ENCODE measurements around the gene HCRTR1. TPM values are rescaled to one million over a fixed set of nuclear protein-coding genes. Genes with fewer than 3 reads are reported as not detected.

Gene HCRTR1
- total RNA-seq, 1 donor from 2014 or later: not detected

DNA sequence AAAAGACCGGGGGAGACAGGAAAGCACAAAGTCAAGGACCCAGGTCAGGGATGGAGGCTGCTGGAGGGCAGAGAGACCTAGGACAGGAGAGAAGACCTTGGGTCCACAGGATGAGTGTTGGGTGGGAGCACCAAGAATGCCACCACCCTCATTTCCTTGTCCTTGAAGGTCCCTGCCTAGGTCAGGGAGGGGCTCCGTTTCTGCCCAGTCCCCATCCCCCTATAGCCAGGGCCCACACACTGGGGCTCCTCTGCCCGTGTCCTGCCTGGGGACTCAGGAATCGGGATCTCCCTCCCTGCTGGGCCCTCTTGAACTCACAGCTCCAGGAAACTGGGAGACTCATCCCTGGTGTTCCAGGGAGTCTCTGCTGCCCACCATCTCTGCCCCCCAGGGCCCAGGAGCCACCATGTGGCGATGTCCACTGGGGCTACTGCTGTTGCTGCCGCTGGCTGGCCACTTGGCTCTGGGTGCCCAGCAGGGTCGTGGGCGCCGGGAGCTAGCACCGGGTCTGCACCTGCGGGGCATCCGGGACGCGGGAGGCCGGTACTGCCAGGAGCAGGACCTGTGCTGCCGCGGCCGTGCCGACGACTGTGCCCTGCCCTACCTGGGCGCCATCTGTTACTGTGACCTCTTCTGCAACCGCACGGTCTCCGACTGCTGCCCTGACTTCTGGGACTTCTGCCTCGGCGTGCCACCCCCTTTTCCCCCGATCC is 40.6 kb upstream of the HCRTR1 start:
- Mint-ChIP-seq H3K27ac (ENCODE audit: unreplicated experiment) (no peak overlapping the region), H3K9me3 (ENCODE audit: unreplicated experiment) (peaks cover 3% of the 10 kb centered on the region), H3K36me3 (ENCODE audit: unreplicated experiment) (no peaks in the 10 kb centered on the region), H3K4me3 (ENCODE audit: unreplicated experiment) (no peak overlapping the region), H3K4me1 (ENCODE audit: low read depth, unreplicated experiment) (peaks cover 12% of the 10 kb centered on the region), H3K27me3 (ENCODE audit: unreplicated experiment) (peaks cover 2% of the 10 kb centered on the region)
- TF ChIP-seq, protein P1, sequence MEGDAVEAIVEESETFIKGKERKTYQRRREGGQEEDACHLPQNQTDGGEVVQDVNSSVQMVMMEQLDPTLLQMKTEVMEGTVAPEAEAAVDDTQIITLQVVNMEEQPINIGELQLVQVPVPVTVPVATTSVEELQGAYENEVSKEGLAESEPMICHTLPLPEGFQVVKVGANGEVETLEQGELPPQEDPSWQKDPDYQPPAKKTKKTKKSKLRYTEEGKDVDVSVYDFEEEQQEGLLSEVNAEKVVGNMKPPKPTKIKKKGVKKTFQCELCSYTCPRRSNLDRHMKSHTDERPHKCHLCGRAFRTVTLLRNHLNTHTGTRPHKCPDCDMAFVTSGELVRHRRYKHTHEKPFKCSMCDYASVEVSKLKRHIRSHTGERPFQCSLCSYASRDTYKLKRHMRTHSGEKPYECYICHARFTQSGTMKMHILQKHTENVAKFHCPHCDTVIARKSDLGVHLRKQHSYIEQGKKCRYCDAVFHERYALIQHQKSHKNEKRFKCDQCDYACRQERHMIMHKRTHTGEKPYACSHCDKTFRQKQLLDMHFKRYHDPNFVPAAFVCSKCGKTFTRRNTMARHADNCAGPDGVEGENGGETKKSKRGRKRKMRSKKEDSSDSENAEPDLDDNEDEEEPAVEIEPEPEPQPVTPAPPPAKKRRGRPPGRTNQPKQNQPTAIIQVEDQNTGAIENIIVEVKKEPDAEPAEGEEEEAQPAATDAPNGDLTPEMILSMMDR (IDR thresholded peaks at IDR 0.05; ENCODE audit: partially characterized antibody, unreplicated experiment): no peak
- DNase-seq: no peak

DNA sequence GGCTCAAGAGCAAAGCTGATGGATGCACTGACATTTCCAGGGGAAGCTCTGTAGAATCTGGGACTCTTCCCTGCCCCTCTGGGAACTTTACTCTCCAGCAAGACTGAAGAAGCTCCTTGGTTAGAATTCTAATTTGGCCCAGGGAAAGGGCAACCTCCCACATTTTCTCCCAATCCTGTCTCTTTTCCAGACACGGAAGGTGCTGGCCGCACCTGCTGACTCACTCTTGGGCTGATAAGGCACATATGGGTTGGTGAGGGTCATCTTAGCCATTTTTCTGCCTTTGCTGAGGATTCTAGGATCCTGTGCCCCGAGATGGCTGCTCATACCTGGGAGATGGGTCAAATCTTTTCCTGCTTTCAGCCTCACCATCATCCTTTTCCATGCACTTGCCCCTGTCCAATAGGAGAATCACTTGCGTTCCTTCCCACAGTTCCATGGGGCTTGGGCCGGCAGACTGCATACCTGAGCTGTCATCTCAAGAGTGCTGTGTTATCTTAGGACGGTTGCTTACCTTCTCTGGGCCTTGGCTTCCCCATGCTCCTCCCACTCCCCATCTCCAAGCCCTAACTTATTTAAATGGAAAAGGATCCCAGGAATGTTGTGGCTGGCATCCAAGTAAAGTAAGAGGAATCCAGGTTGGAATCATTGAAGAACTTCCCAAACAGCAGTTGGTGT is 39.8 kb upstream of the HCRTR1 start:
- no peaks in the 10 kb centered on the region for H3K36me3 Mint-ChIP-seq (ENCODE audit: unreplicated experiment)
- no peak overlapping the region for H3K4me3 Mint-ChIP-seq (ENCODE audit: unreplicated experiment)
- no peak for DNase-seq
- no peak overlapping the region for H3K27ac Mint-ChIP-seq (ENCODE audit: unreplicated experiment)
- H3K4me1 Mint-ChIP-seq (ENCODE audit: low read depth, unreplicated experiment): peaks cover 12% of the 10 kb centered on the region
- H3K9me3 Mint-ChIP-seq (ENCODE audit: unreplicated experiment): peaks cover 3% of the 10 kb centered on the region
- TF ChIP-seq, protein P1 (IDR thresholded peaks at IDR 0.05; ENCODE audit: partially characterized antibody, unreplicated experiment): no peak
- peaks cover 8% of the 10 kb centered on the region for H3K27me3 Mint-ChIP-seq (ENCODE audit: unreplicated experiment)

DNA sequence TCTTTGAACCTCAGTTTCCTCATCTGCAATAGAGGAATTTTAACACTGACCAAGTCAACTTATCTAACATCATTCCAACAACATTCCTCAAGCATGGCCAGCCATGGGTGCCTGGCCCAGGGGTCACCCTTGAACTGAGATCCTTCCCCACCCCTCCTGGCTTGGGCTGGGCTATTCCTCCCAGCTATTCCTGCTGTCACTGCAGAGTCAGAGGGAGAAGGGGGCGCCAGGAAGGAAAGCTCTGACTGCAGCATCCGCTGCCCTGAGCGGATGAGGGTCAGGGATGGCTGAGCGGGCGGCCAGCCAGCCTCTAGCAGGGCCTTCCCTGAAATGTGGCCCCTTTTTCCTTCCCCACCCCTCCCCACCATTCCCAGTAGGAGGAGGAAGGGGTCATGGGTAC is 38.1 kb upstream of the HCRTR1 start:
- no peak overlapping the region for H3K27ac Mint-ChIP-seq (ENCODE audit: unreplicated experiment)
- no peak overlapping the region for H3K4me3 Mint-ChIP-seq (ENCODE audit: unreplicated experiment)

DNA sequence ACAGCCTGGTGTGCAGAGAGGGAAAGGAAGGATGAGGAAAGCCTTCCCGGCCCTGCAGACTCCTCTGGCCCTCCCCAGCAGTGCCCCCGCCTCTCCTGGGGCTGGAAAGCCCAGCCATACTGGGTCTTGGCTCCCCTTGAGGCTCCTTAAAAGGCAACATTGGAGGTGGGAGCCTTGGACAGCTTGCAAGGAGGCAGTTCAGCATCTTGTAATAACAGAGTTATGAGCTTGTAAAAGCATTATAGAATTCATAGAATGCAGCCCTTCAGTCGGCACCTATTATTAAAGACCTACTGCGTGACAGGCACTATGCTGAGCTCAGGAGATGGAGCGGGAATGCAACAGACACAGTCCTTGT is 37.0 kb upstream of the HCRTR1 start:
- H3K4me1 Mint-ChIP-seq (ENCODE audit: low read depth, unreplicated experiment): peaks cover 7% of the 10 kb centered on the region
- TF ChIP-seq, protein P1 (IDR thresholded peaks at IDR 0.05; ENCODE audit: partially characterized antibody, unreplicated experiment): no peak
- no peak for DNase-seq
- no peak overlapping the region for H3K4me3 Mint-ChIP-seq (ENCODE audit: unreplicated experiment)
- peaks cover 3% of the 10 kb centered on the region for H3K9me3 Mint-ChIP-seq (ENCODE audit: unreplicated experiment)
- H3K27ac Mint-ChIP-seq (ENCODE audit: unreplicated experiment): no peak overlapping the region
- peaks cover 11% of the 10 kb centered on the region for H3K27me3 Mint-ChIP-seq (ENCODE audit: unreplicated experiment)
- no peaks in the 10 kb centered on the region for H3K36me3 Mint-ChIP-seq (ENCODE audit: unreplicated experiment)

More for the DNA sequence above, 38.1 kb upstream of the HCRTR1 start:
- Mint-ChIP-seq H3K27me3 (ENCODE audit: unreplicated experiment) (peaks cover 11% of the 10 kb centered on the region), H3K9me3 (ENCODE audit: unreplicated experiment) (peaks cover 5% of the 10 kb centered on the region), H3K4me1 (ENCODE audit: low read depth, unreplicated experiment) (peaks cover 7% of the 10 kb centered on the region), H3K36me3 (ENCODE audit: unreplicated experiment) (no peaks in the 10 kb centered on the region)
- TF ChIP-seq, protein P1 (IDR thresholded peaks at IDR 0.05; ENCODE audit: partially characterized antibody, unreplicated experiment): no peak
- DNase-seq: no peak

All from glutamatergic neuron (in vitro differentiated cells).